HEK293 (cell line): Measurements from ENCODE around the gene GIPC1.

ENCODE experiments used
- BCL11A ChIP-seq: fragments of 450-650 bp; formaldehyde crosslinking; IDR thresholded peaks from 2 replicates; pipeline ENCODE4 v1.5.1; 2016; ENCODE audit warnings: low read depth, missing biosample characterization, missing genetic modification characterization
- EGR2 ChIP-seq: fragments of 450-650 bp; formaldehyde crosslinking; IDR thresholded peaks from 2 replicates; pipeline ENCODE4 v1.5.1; 2016; ENCODE audit warnings: low read depth, missing biosample characterization, missing genetic modification characterization
- HOXA7 ChIP-seq: sonication (generic); formaldehyde crosslinking; IDR thresholded peaks from 2 replicates; pipeline ENCODE4 v1.8.1; 2022; ENCODE audit warnings: missing genetic modification reagents, borderline replicate concordance
- IKZF3 ChIP-seq: fragments of 450-650 bp; IDR thresholded peaks from 2 replicates; pipeline ENCODE4 v1.5.0; 2018; ENCODE audit warnings: missing biosample characterization, mild to moderate bottlenecking, missing genetic modification characterization, moderate library complexity
- KLF17 ChIP-seq: fragments of 450-650 bp; formaldehyde crosslinking; IDR thresholded peaks from 2 replicates; pipeline ENCODE4 v1.5.1; 2016; ENCODE audit warnings: missing biosample characterization, missing genetic modification characterization
- KLF9 ChIP-seq: fragments of 450-650 bp; formaldehyde crosslinking; IDR thresholded peaks from 2 replicates; pipeline ENCODE4 v1.5.1; 2016; ENCODE audit warnings: missing biosample characterization, missing genetic modification characterization, low read depth
- PRDM10 ChIP-seq: fragments of 450-650 bp; formaldehyde crosslinking; IDR thresholded peaks from 2 replicates; pipeline ENCODE4 v1.5.1; 2016; ENCODE audit warnings: missing biosample characterization, missing genetic modification characterization
- SP3 ChIP-seq: fragments of 450-650 bp; formaldehyde crosslinking; IDR thresholded peaks from 2 replicates; pipeline ENCODE4 v1.5.1; 2016; ENCODE audit warnings: missing biosample characterization, missing genetic modification characterization
- TRIM28 ChIP-seq: IDR thresholded peaks from 2 replicates; pipeline ENCODE4 v1.6.1; 2011; ENCODE audit warnings: low read length, control low read depth, borderline replicate concordance
- ZBTB10 ChIP-seq: fragments of 450-650 bp; formaldehyde crosslinking; IDR thresholded peaks from 2 replicates; pipeline ENCODE4 v1.5.1; 2016; ENCODE audit warnings: missing biosample characterization, missing genetic modification characterization
- ZBTB17 ChIP-seq: fragments of 450-650 bp; formaldehyde crosslinking; IDR thresholded peaks from 2 replicates; pipeline ENCODE4 v1.5.1; 2016; ENCODE audit warnings: missing biosample characterization, missing genetic modification characterization
- ZBTB20 ChIP-seq: fragments of 450-650 bp; formaldehyde crosslinking; IDR thresholded peaks from 2 replicates; pipeline ENCODE4 v1.5.1; 2016; ENCODE audit warnings: missing biosample characterization, missing genetic modification characterization
- ZBTB48 ChIP-seq: fragments of 450-650 bp; formaldehyde crosslinking; IDR thresholded peaks from 2 replicates; pipeline ENCODE4 v1.5.1; 2016; ENCODE audit warnings: missing biosample characterization, missing genetic modification characterization
- ZBTB6 ChIP-seq: fragments of 450-650 bp; formaldehyde crosslinking; IDR thresholded peaks from 2 replicates; pipeline ENCODE4 v1.5.1; 2017; ENCODE audit warnings: missing biosample characterization, missing genetic modification characterization
- ZBTB7A ChIP-seq: fragments of 450-650 bp; formaldehyde crosslinking; IDR thresholded peaks from 2 replicates; pipeline ENCODE4 v1.5.1; 2016; ENCODE audit warnings: low read depth, missing biosample characterization, missing genetic modification characterization
- ZEB2 ChIP-seq: fragments of 450-650 bp; formaldehyde crosslinking; IDR thresholded peaks from 2 replicates; pipeline ENCODE4 v1.5.1; 2016; ENCODE audit warnings: missing biosample characterization, missing genetic modification characterization
- ZNF138 ChIP-seq: fragments of 450-650 bp; formaldehyde crosslinking; IDR thresholded peaks from 2 replicates; pipeline ENCODE4 v1.5.1; 2016; ENCODE audit warnings: missing biosample characterization, missing genetic modification characterization, borderline replicate concordance
- ZNF146 ChIP-seq: fragments of 450-650 bp; formaldehyde crosslinking; IDR thresholded peaks from 2 replicates; pipeline ENCODE4 v1.5.1; 2016; ENCODE audit warnings: missing biosample characterization, missing genetic modification characterization
- ZNF23 ChIP-seq: fragments of 450-650 bp; formaldehyde crosslinking; IDR thresholded peaks from 2 replicates; pipeline ENCODE4 v1.5.1; 2016; ENCODE audit warnings: missing biosample characterization, missing genetic modification characterization, borderline replicate concordance
- ZNF324 ChIP-seq: fragments of 450-650 bp; formaldehyde crosslinking; IDR thresholded peaks from 2 replicates; pipeline ENCODE4 v1.5.1; 2016; ENCODE audit warnings: missing biosample characterization, missing genetic modification characterization
- ZNF350 ChIP-seq: fragments of 450-650 bp; formaldehyde crosslinking; IDR thresholded peaks from 2 replicates; pipeline ENCODE4 v1.5.0; 2017; ENCODE audit warnings: missing biosample characterization, mild to moderate bottlenecking, missing genetic modification characterization
- ZNF37A ChIP-seq: fragments of 450-650 bp; IDR thresholded peaks from 2 replicates; pipeline ENCODE4 v1.5.1; 2018; ENCODE audit warnings: missing biosample characterization, missing genetic modification characterization
- ZNF391 ChIP-seq: fragments of 450-650 bp; formaldehyde crosslinking; IDR thresholded peaks from 2 replicates; pipeline ENCODE4 v1.5.1; 2016; ENCODE audit warnings: low read depth, missing biosample characterization, missing genetic modification characterization, borderline replicate concordance
- ZNF404 ChIP-seq: fragments of 450-650 bp; formaldehyde crosslinking; IDR thresholded peaks from 2 replicates; pipeline ENCODE4 v1.5.1; 2017; ENCODE audit warnings: missing biosample characterization, missing genetic modification characterization
- ZNF433 ChIP-seq: fragments of 450-650 bp; formaldehyde crosslinking; IDR thresholded peaks from 2 replicates; pipeline ENCODE4 v1.5.1; 2016; ENCODE audit warnings: missing biosample characterization, missing genetic modification characterization, low read depth
- ZNF48 ChIP-seq: fragments of 450-650 bp; formaldehyde crosslinking; IDR thresholded peaks from 2 replicates; pipeline ENCODE4 v1.5.1; 2016; ENCODE audit warnings: missing biosample characterization, missing genetic modification characterization
- ZNF488 ChIP-seq: fragments of 450-650 bp; formaldehyde crosslinking; IDR thresholded peaks from 2 replicates; pipeline ENCODE4 v1.5.1; 2016; ENCODE audit warnings: missing biosample characterization, missing genetic modification characterization
- ZNF501 ChIP-seq: fragments of 450-650 bp; formaldehyde crosslinking; IDR thresholded peaks from 2 replicates; pipeline ENCODE4 v1.5.1; 2016; ENCODE audit warnings: missing biosample characterization, missing genetic modification characterization
- ZNF549 ChIP-seq: fragments of 450-650 bp; IDR thresholded peaks from 2 replicates; pipeline ENCODE4 v1.5.1; 2018; ENCODE audit warnings: missing biosample characterization, missing genetic modification characterization, mild to moderate bottlenecking, inconsistent platforms, moderate library complexity
- ZNF561 ChIP-seq: fragments of 450-650 bp; IDR thresholded peaks from 2 replicates; pipeline ENCODE4 v1.5.1; 2018; ENCODE audit warnings: missing biosample characterization, missing genetic modification characterization, borderline replicate concordance
- ZNF596 ChIP-seq: fragments of 450-650 bp; IDR thresholded peaks from 2 replicates; pipeline ENCODE4 v1.5.0; 2018; ENCODE audit warnings: missing biosample characterization, mild to moderate bottlenecking, missing genetic modification characterization, moderate library complexity
- ZNF660 ChIP-seq: fragments of 450-650 bp; IDR thresholded peaks from 2 replicates; pipeline ENCODE4 v1.5.1; 2018; ENCODE audit warnings: missing biosample characterization, mild to moderate bottlenecking, missing genetic modification characterization

The GIPC1 gene

GRCh38 chr19:14496029-14496833, at the start of gene GIPC1 (continued):
- TF ChIP-seq ZNF391 (tag by site-specific recombination) (peak; percentile 77; the same call in 1 of the 2 replicates), KLF9 (tag by site-specific recombination) (peak; percentile 64), SP3 (peak; percentile 79), HOXA7 (CRISPR knock-in tag) (no peak), PRDM10 (tag by site-specific recombination) (peak; percentile 100), ZNF146 (tag by site-specific recombination) (no peak), ZNF488 (tag by site-specific recombination) (no peak), ZNF48 (tag by site-specific recombination) (no peak), BCL11A (tag by site-specific recombination) (no peak), ZNF350 (tag by site-specific recombination) (no peak), ZNF324 (tag by site-specific recombination) (no peak; the same call in 1 of the 2 replicates), ZNF561 (peak; percentile 85; the same call in 1 of the 2 replicates), IKZF3 (tag by site-specific recombination) (peak; percentile 100), ZNF433 (tag by site-specific recombination) (no peak), ZNF501 (tag by site-specific recombination) (peak; percentile 42), ZNF549 (tag by site-specific recombination) (no peak), ZNF138 (tag by site-specific recombination) (no peak), EGR2 (tag by site-specific recombination) (0 out of 2 replicates have a peak, but pooled peaks have one; percentile 39), ZBTB7A (tag by site-specific recombination) (0 out of 2 replicates have a peak, but pooled peaks have one; percentile 63), ZBTB6 (tag by site-specific recombination) (no peak), ZBTB10 (peak; percentile 70), ZNF37A (no peak), ZNF23 (no peak), ZBTB17 (tag by site-specific recombination) (peak; percentile 72), KLF17 (tag by site-specific recombination) (peak; percentile 83), TRIM28 (no peak), ZNF596 (tag by site-specific recombination) (no peak), ZBTB48 (peak; percentile 84), ZNF404 (tag by site-specific recombination) (no peak), ZEB2 (tag by site-specific recombination) (peak; percentile 94), ZNF660 (tag by site-specific recombination) (no peak), ZBTB20 (peak; percentile 81; the same call in 1 of the 2 replicates)
